ENCODE measurements around the gene TTC23L.

DNA sequence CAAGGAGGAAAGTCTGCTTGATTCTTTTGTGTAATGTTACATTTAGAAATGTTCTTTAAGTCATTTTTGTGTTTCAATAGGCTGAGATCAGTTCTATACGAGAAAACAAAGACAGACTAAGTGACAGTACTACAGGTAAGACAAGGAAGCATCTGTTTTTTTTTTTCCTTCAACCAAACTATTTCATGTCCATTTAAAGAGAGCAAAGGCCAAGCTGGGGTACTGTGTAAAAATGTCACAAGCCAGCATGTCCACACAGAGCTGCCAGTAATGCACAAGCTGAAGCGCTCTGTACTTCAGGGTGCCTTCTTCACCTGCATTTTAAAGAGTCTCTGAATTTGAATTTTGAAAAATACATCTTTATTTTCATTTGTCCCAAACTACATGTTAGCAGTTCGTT is 20.2 kb upstream of the TTC23L start:
- no peak for TF ChIP-seq EZH2 (IDR thresholded peaks at IDR 0.05; ENCODE audit: low read length, missing control alignments)
- TF ChIP-seq, protein P1, sequence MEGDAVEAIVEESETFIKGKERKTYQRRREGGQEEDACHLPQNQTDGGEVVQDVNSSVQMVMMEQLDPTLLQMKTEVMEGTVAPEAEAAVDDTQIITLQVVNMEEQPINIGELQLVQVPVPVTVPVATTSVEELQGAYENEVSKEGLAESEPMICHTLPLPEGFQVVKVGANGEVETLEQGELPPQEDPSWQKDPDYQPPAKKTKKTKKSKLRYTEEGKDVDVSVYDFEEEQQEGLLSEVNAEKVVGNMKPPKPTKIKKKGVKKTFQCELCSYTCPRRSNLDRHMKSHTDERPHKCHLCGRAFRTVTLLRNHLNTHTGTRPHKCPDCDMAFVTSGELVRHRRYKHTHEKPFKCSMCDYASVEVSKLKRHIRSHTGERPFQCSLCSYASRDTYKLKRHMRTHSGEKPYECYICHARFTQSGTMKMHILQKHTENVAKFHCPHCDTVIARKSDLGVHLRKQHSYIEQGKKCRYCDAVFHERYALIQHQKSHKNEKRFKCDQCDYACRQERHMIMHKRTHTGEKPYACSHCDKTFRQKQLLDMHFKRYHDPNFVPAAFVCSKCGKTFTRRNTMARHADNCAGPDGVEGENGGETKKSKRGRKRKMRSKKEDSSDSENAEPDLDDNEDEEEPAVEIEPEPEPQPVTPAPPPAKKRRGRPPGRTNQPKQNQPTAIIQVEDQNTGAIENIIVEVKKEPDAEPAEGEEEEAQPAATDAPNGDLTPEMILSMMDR (conservative IDR thresholded peaks at IDR 0.05 in 1 of 2, IDR thresholded peaks at IDR 0.05 in 1 of 2; ENCODE audit: low read depth in 1 of 2, low read length in 2 of 2) = no peak
